ENCODE results near the gene PLTP.

The PLTP gene

DNA sequence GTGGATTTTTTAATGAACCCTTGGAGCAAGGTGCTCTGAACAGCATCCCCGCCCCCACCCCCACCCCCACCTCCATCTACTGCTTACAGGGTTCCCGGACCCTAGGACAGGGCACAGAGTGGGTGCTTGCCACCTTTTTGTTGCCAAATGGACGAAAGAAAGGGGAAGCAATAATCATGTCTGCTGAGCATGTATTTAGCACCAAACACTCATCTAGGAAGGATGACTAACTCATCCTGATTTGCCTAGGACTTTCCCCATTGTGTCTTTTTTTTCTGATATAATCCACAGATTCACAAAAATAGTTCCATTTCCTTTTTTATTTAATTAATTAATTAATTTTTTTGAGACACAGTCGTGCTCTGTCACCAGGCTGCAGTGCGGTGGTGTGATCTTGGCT is 1.2 kb upstream of the PLTP start:
- no peak for FAIRE-seq
- TF ChIP-seq PAX5 (IDR thresholded peaks at IDR 0.05; ENCODE audit: insufficient read depth, low read length, severe bottlenecking): no peak
- no peak for TF ChIP-seq POLR2A (IDR thresholded peaks at IDR 0.05; ENCODE audit: low read depth, low read length)
- TF ChIP-seq POU2F2 (IDR thresholded peaks at IDR 0.05; ENCODE audit: low read depth, low read length): no peak
- no peak for TF ChIP-seq SPI1 (IDR thresholded peaks at IDR 0.05; ENCODE audit: low read depth, low read length)
- TF ChIP-seq POLR2AphosphoS5 (IDR thresholded peaks at IDR 0.05; ENCODE audit: low read depth, low read length): no peak
- TF ChIP-seq TAF1 (IDR thresholded peaks at IDR 0.05; ENCODE audit: low read depth, low read length): no peak
- no peak for DNase-seq (ENCODE audit: insufficient read length, low spot score)

DNA sequence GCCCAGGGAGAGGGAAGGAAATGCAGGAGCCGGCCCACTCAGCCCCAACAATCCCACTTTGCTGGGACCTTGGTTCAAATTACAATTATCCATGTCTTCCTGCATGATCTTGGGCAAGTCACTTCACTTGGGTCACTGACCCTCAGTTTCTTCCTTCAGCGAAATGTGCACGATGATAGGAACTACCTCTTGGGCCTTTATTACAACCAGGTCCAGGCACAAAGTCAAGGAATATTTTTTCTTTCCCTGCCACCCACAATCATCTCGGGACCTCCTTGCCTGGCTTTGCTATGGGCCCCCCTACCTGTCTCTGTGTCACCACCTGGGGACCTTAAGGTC is 358 bp upstream of the PLTP start:
- no peak for FAIRE-seq
- no peak for DNase-seq (ENCODE audit: insufficient read length, low spot score)
- no peak for TF ChIP-seq TAF1 (IDR thresholded peaks at IDR 0.05; ENCODE audit: low read depth, low read length)
- TF ChIP-seq POU2F2 (IDR thresholded peaks at IDR 0.05; ENCODE audit: low read depth, low read length): no peak
- no peak for TF ChIP-seq SPI1 (IDR thresholded peaks at IDR 0.05; ENCODE audit: low read depth, low read length)
- TF ChIP-seq PAX5 (IDR thresholded peaks at IDR 0.05; ENCODE audit: insufficient read depth, low read length, severe bottlenecking): no peak
- TF ChIP-seq POLR2A (IDR thresholded peaks at IDR 0.05; ENCODE audit: low read depth, low read length): no peak
- TF ChIP-seq POLR2AphosphoS5 (IDR thresholded peaks at IDR 0.05; ENCODE audit: low read depth, low read length): no peak

- TF ChIP-seq PAX5 (IDR thresholded peaks at IDR 0.05; ENCODE audit: insufficient read depth, low read length, severe bottlenecking): no peak
- no peak for TF ChIP-seq POU2F2 (IDR thresholded peaks at IDR 0.05; ENCODE audit: low read depth, low read length)
- TF ChIP-seq TAF1 (IDR thresholded peaks at IDR 0.05; ENCODE audit: low read depth, low read length): no peak
- no peak for TF ChIP-seq SPI1 (IDR thresholded peaks at IDR 0.05; ENCODE audit: low read depth, low read length)
- TF ChIP-seq POLR2AphosphoS5 (IDR thresholded peaks at IDR 0.05; ENCODE audit: low read depth, low read length): no peak
- TF ChIP-seq POLR2A (IDR thresholded peaks at IDR 0.05; ENCODE audit: low read depth, low read length): 0 out of 2 replicates have a peak, but pooled peaks have one; percentile 1
- FAIRE-seq: peak; percentile 88
- peak; percentile 96 for DNase-seq (ENCODE audit: insufficient read length, low spot score)
Measured at GRCh38 chr20:45910670-45911485, 1.1 kb downstream of the PLTP start.

GRCh38 chr20:45909817-45910669 is 1.9 kb downstream of the PLTP start:
- FAIRE-seq (no peak), DNase-seq (ENCODE audit: insufficient read length, low spot score) (no peak)

DNA sequence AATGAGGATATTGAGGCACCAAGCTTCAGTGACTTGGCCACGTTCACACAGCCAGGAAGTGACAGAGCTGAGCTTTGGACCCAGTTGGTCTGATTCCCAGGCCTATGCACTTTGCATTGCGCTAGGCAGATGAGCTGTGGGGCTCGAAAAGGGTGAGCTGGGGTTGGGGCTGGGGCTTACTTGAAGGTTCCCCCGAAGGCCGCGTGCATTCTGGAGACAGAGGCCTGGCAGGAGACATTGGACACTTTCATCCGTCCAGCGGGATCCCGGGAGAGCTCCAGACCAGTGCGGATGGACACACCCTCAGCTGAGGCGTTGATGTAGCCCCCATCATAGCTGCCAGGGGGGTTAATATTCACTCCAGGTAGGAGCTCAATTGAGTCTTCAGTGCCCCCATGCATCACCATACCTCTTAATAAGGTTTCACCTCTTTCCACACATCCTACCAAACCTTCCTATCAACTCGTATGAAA is 2.6 kb downstream of the PLTP start:
- DNase-seq (ENCODE audit: insufficient read length, low spot score): no peak
- FAIRE-seq: no peak
- TF ChIP-seq POU2F2 (IDR thresholded peaks at IDR 0.05; ENCODE audit: low read depth, low read length) (no peak), TAF1 (IDR thresholded peaks at IDR 0.05; ENCODE audit: low read depth, low read length) (no peak), POLR2AphosphoS5 (IDR thresholded peaks at IDR 0.05; ENCODE audit: low read depth, low read length) (no peak)

More at GRCh38 chr20:45909817-45910669, 1.9 kb downstream of the PLTP start:
- TF ChIP-seq POLR2A (IDR thresholded peaks at IDR 0.05; ENCODE audit: low read depth, low read length): no peak
- TF ChIP-seq POU2F2 (IDR thresholded peaks at IDR 0.05; ENCODE audit: low read depth, low read length): no peak
- no peak for TF ChIP-seq SPI1 (IDR thresholded peaks at IDR 0.05; ENCODE audit: low read depth, low read length)
- no peak for TF ChIP-seq TAF1 (IDR thresholded peaks at IDR 0.05; ENCODE audit: low read depth, low read length)
- no peak for TF ChIP-seq POLR2AphosphoS5 (IDR thresholded peaks at IDR 0.05; ENCODE audit: low read depth, low read length)
- no peak for TF ChIP-seq PAX5 (IDR thresholded peaks at IDR 0.05; ENCODE audit: insufficient read depth, low read length, severe bottlenecking)

- TF ChIP-seq TAF1 (IDR thresholded peaks at IDR 0.05; ENCODE audit: low read depth, low read length) (no peak), POLR2A (IDR thresholded peaks at IDR 0.05; ENCODE audit: low read depth, low read length) (no peak), POLR2AphosphoS5 (IDR thresholded peaks at IDR 0.05; ENCODE audit: low read depth, low read length) (no peak), SPI1 (IDR thresholded peaks at IDR 0.05; ENCODE audit: low read depth, low read length) (no peak), PAX5 (IDR thresholded peaks at IDR 0.05; ENCODE audit: insufficient read depth, low read length, severe bottlenecking) (no peak), POU2F2 (IDR thresholded peaks at IDR 0.05; ENCODE audit: low read depth, low read length) (no peak)
- DNase-seq (ENCODE audit: insufficient read length, low spot score) (no peak), FAIRE-seq (no peak)
Measured at GRCh38 chr20:45908084-45908483, 3.9 kb downstream of the PLTP start.

GRCh38 chr20:45907219-45907948 is 4.6 kb downstream of the PLTP start:
- TF ChIP-seq SPI1 (IDR thresholded peaks at IDR 0.05; ENCODE audit: low read depth, low read length): no peak
- no peak for TF ChIP-seq TAF1 (IDR thresholded peaks at IDR 0.05; ENCODE audit: low read depth, low read length)
- no peak for TF ChIP-seq POLR2A (IDR thresholded peaks at IDR 0.05; ENCODE audit: low read depth, low read length)
- no peak for TF ChIP-seq POLR2AphosphoS5 (IDR thresholded peaks at IDR 0.05; ENCODE audit: low read depth, low read length)
- no peak for TF ChIP-seq POU2F2 (IDR thresholded peaks at IDR 0.05; ENCODE audit: low read depth, low read length)
- no peak for TF ChIP-seq PAX5 (IDR thresholded peaks at IDR 0.05; ENCODE audit: insufficient read depth, low read length, severe bottlenecking)
- DNase-seq (ENCODE audit: insufficient read length, low spot score): no peak
- no peak for FAIRE-seq

DNA sequence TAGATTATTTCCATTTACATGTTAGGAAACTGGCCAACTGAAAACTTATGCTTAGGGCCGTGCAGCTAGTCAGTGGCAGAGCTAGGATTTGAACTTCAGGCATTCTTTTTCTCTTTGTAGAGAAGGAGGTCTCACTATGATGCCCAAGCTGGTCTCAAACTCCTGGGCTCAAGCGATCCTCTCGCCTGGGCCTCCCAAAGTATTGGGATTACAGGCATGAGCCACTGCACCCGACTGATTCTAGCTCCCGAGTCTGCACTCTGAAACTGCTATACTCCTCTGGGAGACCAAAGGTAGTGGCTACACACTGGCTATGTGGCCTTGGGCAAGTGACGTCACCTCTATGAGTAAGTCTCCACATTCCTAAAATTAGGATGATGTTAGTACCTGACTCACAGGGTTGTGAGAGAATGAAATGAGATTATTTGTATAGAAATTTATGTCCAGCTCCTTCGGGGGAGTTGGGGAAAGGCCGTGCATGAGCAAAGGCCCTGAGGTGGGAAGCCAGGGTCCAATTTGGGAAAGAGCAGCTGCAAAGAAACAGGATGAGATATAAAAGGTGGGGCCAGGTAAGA is 6.4 kb downstream of the PLTP start:
- DNase-seq (ENCODE audit: insufficient read length, low spot score): no peak
- TF ChIP-seq PAX5 (IDR thresholded peaks at IDR 0.05; ENCODE audit: insufficient read depth, low read length, severe bottlenecking) (no peak), TAF1 (IDR thresholded peaks at IDR 0.05; ENCODE audit: low read depth, low read length) (no peak), POLR2AphosphoS5 (IDR thresholded peaks at IDR 0.05; ENCODE audit: low read depth, low read length) (no peak)
- no peak for FAIRE-seq

Measured in GM12891 (cell line).